Ovary (tissue), 9 donors: ENCODE data around the gene ADGRG3. TPM values are rescaled to one million over a fixed set of nuclear protein-coding genes. Genes with fewer than 3 reads are reported as not detected.
A peak's percentile ranks its signal among the peaks of the same experiment; 100 is the strongest.

Experiments used
- DNase-seq, 5 donors: peaks; one replicate each; pipeline ENCODE4 v3.0.0-alpha.2; 2019 to 2020
- H3K27ac ChIP-seq, 2 donors: fragments of 200-600 bp; one replicate each; pipeline versions ENCODE4 v1.5.1 to v1.8.0; 2019 to 2022
- H3K27me3 ChIP-seq: fragments of 200-600 bp; one replicate; pipeline ENCODE4 v1.8.0; 2022
- H3K36me3 ChIP-seq: fragments of 200-600 bp; sonication (generic); one replicate; pipeline ENCODE4 v1.5.1; 2019
- H3K4me1 ChIP-seq: one replicate; pipeline ENCODE4 v1.8.1; 2013; ENCODE audit warnings: mild to moderate bottlenecking, moderate library complexity; ENCODE audit not compliant: insufficient read depth
- H3K4me3 ChIP-seq: fragments of 200-600 bp; sonication (generic); one replicate; pipeline ENCODE4 v1.5.1; 2017
- H3K9me3 ChIP-seq, 2 donors: fragments of 200-600 bp in 1 of 2; sonication (generic) in 1 of 2; one replicate each; pipeline versions ENCODE4 v1.5.1 to v1.8.1; 2013 to 2019; ENCODE audit warnings: mild to moderate bottlenecking in 1 of 2, moderate library complexity in 1 of 2
- CTCF ChIP-seq, 3 donors: fragments of 450-650 bp in 2 of 3; fragments of 200-600 bp in 1 of 3; IDR thresholded peaks; one replicate each; pipeline versions ENCODE4 v1.5.1 to v1.8.0; 2016 to 2022; ENCODE audit warnings: antibody characterized with exemption in 3 of 3, mild to moderate bottlenecking in 1 of 3
- EP300 ChIP-seq: sonication (generic); formaldehyde crosslinking; IDR thresholded peaks from one replicate; pipeline ENCODE4 v1.6.1; 2017; ENCODE audit warnings: antibody characterized with exemption
- POLR2A ChIP-seq: fragments of 450-650 bp; IDR thresholded peaks from one replicate; pipeline ENCODE4 v1.6.1; 2017; ENCODE audit warnings: antibody characterized with exemption, mild to moderate bottlenecking, moderate library complexity
- WGBS, 3 donors: extraction: QIAGEN DNeasy Blood & Tissue Kit in 1 of 3; methylation state at CpG; one replicate each; pipeline versions ENCODE4 v1.1.5 to v1.1.7; 2013 to 2017; 5-methylcytosine and 5-hydroxymethylcytosine counted together
- intact Hi-C, 4 donors: fragments of 100-400 bp; cut with DNase I; formaldehyde crosslinking; loops; one replicate each; pipeline versions ENCODE4 v1.11.0 to v1.15.1; 2022 to 2023
- polyA plus RNA-seq, 2 donors: library from polyadenylated mRNA; stranded (reverse); fragments of 200-250 nt in 1 of 2; fragments of 350-450 nt in 1 of 2; fragmentation: Illumina TruSeq in 1 of 2; extraction: RNeasy Lipid Tissue Mini Kit (QIAGEN cat#74804) in 1 of 2; gene quantifications; one replicate each; pipeline ENCODE4 v1.2.3, GENCODE V29; 2013 to 2014
- total RNA-seq, 7 donors: library from RNA; depleted of rRNA in 2 of 7; stranded (reverse); fragments of >200 nt in 2 of 7; fragmentation: NEBNext Ultra II Directional in 3 of 7; extraction: Animal tissue kit (Norgen Biotek cat#: 25700) in 3 of 7; gene quantifications; one replicate each; pipeline versions ENCODE4 v1.1.0 to v1.2.4, GENCODE V29; 2016 to 2023
- donor health status: DM: no; HTN: no; CAD: no; lungs with moderate emphysema.
- donor health status: DM: no; HTN: no; CAD: no.
- donor health status: Bipolar disorder and iron deficiency.
- donor health status: DM: yes; HTN: yes; CAD: no.
- donor health status: DM: no; HTN: no; CAD: no.
- donor health status: DM: yes; HTN: yes; CAD: no.

The ADGRG3 gene
- total and polyA plus RNA-seq, 9 donors: 0.40 to 1.7 (median 0.92) TPM

- H3K4me1 ChIP-seq: peaks cover 4% of the 10 kb centered on the region
- H3K27ac ChIP-seq: no peak overlapping the region
- H3K4me3 ChIP-seq: no peak overlapping the region
- H3K27me3 ChIP-seq: no peaks in the 10 kb centered on the region
- no peaks in the 10 kb centered on the region for H3K9me3 ChIP-seq
- intact Hi-C loops: no loop called here
- TF ChIP-seq POLR2A (no peak), CTCF (IDR thresholded peaks at IDR 0.05) (no peak), EP300 (no peak)
- no peaks in the 10 kb centered on the region for H3K36me3 ChIP-seq
- WGBS, 3 donors: 72 to 77% (median 72%) methylated on average over 10 of the region's 10 CpGs
- DNase-seq: peak in 2 of 5 donors; percentile 6 to 20
Observed at GRCh38 chr16:57621521-57622271, 46.4 kb upstream of the ADGRG3 start.

- peak in 1 of 5 donors; percentile 21 for DNase-seq
- H3K9me3 ChIP-seq: no peaks in the 10 kb centered on the region
- 56 to 59% (median 58%) methylated on average over 16 of the region's 16 CpGs for whole genome bisulfite sequencing, 3 donors
- no peak overlapping the region for H3K4me3 ChIP-seq
- no peaks in the 10 kb centered on the region for H3K36me3 ChIP-seq
- no peak overlapping the region for H3K27ac ChIP-seq
- no peaks in the 10 kb centered on the region for H3K27me3 ChIP-seq
- TF ChIP-seq POLR2A (no peak), EP300 (no peak), CTCF (IDR thresholded peaks at IDR 0.05) (no peak)
- H3K4me1 ChIP-seq: peaks cover 4% of the 10 kb centered on the region
- intact Hi-C loops: no loop called here
Observed at GRCh38 chr16:57622361-57623250, 45.5 kb upstream of the ADGRG3 start.

- WGBS, 3 donors: 37 to 49% (median 37%) methylated on average over 17 of the region's 17 CpGs
- no peak overlapping the region for H3K27ac ChIP-seq
Observed at GRCh38 chr16:57623251-57624043, 44.7 kb upstream of the ADGRG3 start.

More at GRCh38 chr16:57623251-57624043, 44.7 kb upstream of the ADGRG3 start:
- H3K9me3 ChIP-seq: no peaks in the 10 kb centered on the region
- no peak for TF ChIP-seq POLR2A
- TF ChIP-seq CTCF (IDR thresholded peaks at IDR 0.05): no peak
- TF ChIP-seq EP300: no peak
- peak in 3 of 5 donors; percentile 24 to 62 (median 42) for DNase-seq
- intact Hi-C loops: no loop called here
- H3K36me3 ChIP-seq: no peaks in the 10 kb centered on the region
- H3K4me3 ChIP-seq: no peak overlapping the region
- H3K4me1 ChIP-seq: peaks cover 6% of the 10 kb centered on the region
- H3K27me3 ChIP-seq: no peaks in the 10 kb centered on the region
